Measurements from ENCODE around the gene CEACAM18.

CEACAM18 gene

DNA sequence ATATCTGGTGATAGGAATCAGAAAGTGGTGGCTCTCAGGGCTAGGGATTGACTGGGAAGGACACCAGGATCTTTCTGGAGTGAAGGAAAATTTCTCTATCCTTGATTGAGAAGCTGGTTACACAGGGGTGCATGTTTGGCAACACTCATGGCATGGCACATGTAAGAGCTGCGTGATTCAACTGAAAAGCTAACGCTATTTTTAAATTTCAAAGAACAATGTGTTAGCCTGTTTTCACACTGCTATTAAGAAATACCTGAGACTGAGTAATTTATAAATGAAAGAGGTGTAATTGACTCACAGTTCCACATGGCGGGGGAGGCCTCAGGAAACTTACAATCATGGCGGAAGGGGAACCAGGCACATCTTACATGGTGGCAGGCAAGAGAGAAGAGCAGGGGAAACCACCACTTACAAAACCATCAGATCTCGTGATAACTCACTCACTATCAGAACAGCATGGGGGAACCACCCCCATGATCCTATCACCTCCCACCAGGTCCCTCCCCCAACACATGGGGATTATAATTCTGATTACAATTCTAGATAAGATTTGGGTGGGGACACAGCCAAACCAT is 27.5 kb upstream of the CEACAM18 start:
- DNase-seq (ENCODE audit: low read depth, low spot score): no peak
- in situ Hi-C loops (cut with HindIII; ENCODE audit: low sequenced_read_pairs): no loop called here
- TF ChIP-seq, protein P1, sequence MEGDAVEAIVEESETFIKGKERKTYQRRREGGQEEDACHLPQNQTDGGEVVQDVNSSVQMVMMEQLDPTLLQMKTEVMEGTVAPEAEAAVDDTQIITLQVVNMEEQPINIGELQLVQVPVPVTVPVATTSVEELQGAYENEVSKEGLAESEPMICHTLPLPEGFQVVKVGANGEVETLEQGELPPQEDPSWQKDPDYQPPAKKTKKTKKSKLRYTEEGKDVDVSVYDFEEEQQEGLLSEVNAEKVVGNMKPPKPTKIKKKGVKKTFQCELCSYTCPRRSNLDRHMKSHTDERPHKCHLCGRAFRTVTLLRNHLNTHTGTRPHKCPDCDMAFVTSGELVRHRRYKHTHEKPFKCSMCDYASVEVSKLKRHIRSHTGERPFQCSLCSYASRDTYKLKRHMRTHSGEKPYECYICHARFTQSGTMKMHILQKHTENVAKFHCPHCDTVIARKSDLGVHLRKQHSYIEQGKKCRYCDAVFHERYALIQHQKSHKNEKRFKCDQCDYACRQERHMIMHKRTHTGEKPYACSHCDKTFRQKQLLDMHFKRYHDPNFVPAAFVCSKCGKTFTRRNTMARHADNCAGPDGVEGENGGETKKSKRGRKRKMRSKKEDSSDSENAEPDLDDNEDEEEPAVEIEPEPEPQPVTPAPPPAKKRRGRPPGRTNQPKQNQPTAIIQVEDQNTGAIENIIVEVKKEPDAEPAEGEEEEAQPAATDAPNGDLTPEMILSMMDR (IDR thresholded peaks at IDR 0.05; ENCODE audit: low read depth, low read length): no peak
- H3K4me3 ChIP-seq (ENCODE audit: low read depth, low read length): no peak overlapping the region

DNA sequence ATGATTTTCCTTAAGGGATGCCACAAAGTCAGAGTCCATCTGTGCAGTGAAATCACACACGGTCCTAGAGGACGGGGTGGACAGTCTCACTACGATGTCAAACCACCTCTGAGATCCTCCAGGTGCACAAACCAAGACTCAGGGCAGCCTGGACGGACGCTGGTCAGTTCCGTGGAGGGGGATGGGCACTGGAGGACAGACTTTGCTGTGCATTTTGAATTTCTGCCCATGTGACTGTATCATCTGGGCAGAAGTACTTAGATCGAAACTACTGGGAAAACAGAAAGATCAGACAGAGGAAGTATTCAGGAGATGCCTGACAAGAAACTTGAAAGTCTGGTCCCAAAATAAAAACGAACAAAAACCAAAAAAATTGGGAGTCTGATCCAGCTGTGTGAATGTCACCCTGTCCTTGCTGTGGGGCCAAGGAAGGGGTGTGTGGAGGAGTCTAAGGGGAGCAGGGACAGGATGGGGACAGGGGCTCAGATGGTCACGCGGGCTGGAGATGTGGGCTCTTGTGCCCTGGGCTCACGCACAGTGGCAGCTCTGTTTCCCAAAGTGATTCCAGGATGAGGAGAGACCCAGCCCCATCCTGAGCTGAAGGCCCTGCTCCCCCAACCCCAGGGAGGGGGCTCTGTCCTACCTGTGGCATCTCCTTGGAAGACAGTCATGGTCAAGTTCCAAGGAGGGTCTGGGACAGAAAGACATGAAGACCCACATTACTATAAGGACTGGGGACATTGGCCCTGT is 21.6 kb upstream of the CEACAM18 start:
- DNase-seq (ENCODE audit: low read depth, low spot score): no peak
- H3K4me3 ChIP-seq (ENCODE audit: low read depth, low read length): no peak overlapping the region
- TF ChIP-seq, protein P1 (IDR thresholded peaks at IDR 0.05; ENCODE audit: low read depth, low read length): no peak
- in situ Hi-C loops (cut with HindIII; ENCODE audit: low sequenced_read_pairs): no loop called here

DNA sequence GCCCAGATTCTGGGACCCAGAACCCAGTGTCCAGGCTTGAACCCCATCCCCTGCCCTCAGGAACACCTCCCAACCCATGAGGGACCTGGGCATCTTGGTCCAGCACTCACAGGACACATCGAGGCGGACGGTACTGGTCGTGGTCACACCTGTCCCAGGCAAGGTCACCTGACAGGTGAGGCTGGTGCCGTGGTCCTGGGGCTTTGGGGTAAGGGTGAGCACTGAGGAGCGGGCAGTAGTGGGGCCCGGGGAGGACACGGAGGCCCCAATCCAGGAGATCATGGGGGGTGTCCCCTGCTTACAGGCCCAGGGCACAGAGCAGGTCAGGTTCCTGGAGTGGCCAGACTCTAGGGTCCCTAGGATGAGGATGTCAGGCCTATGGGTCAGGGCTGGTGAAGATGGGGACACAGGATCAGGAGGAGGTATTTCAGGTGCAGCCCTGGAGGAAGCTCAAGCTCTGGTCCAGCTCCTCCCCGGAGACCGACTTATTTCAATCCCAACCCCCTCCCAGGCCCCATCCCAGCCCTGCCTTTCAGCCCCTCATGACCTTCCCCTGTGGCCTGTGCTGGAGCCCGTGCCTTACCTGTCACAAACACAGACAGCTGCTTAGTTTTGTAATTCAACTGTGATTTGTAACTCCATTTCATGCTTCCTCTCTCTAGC is 20.9 kb upstream of the CEACAM18 start:
- no peak overlapping the region for H3K4me3 ChIP-seq (ENCODE audit: low read depth, low read length)
- in situ Hi-C loops (cut with HindIII; ENCODE audit: low sequenced_read_pairs): no loop called here
- DNase-seq (ENCODE audit: low read depth, low spot score): no peak
- TF ChIP-seq, protein P1 (IDR thresholded peaks at IDR 0.05; ENCODE audit: low read depth, low read length): no peak

DNA sequence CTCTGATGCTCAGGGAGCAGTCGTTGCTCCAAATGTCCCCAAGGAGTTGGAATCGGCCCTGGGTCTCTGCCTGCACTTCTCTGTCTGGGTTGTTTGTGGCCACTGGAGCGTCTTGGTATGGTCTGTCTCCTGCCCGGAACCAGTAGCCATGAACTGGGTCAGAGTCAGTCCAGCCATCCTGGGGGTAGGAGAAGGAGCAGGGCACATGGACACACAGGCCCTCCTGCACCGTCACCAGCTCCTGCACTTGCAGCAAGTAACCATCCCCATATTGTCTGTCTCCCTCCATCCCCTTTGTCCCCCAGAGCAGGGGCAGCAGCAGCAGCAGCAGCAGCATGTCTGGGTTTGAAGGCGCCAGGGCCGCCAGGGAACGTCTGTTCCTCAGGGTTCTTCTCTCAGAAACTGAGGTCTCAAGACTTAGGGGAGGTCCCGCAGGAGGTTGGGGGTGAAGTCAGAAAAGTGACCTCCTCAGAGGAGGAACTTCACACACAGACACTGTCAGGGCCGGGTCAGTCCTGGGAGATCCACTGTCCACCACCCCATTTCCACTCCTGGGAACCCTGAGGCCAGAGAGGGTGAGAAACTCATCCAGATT is 20.2 kb upstream of the CEACAM18 start, which contains the start of gene SIGLEC8:
Gene SIGLEC8 (minus strand): TSS at position 404 of the 595 bp plus-strand sequence. CDS start 67 bp downstream, at position 337.
- no peak within 1 kb of the TSS for H3K4me3 ChIP-seq (ENCODE audit: low read depth, low read length)
- TF ChIP-seq, protein P1 (IDR thresholded peaks at IDR 0.05; ENCODE audit: low read depth, low read length): no peak
- in situ Hi-C loops (cut with HindIII; ENCODE audit: low sequenced_read_pairs): no loop called here
- no peak for DNase-seq (ENCODE audit: low read depth, low spot score)

DNA sequence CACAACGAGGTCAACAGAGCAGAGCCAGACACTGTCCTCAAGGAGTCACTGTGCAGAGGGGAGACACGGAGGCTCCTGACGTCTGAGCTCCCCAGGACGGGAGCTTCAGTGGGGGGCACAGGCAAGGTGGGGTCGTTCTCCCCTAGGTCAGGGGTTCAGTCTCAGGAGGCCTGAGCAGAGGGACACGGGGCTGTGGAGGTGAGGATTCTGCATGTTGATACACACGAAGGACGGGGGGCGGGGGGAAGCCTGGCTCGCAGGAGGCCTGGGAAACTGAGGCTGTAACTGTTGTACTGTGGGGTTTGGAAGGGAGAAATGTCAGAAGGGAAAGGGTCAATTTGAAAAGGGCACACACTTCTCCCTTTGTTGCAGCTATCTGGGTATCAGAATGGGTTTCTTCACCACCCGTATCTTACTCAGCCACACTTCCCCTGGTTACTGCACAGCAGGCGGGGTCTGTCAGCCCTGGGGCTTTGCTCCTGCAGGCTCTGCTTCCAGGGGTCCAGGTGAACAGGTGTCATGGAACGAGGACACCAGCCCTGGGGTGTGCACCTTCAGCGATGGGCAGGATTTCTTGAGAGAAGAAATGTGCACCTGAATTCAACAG is 19.3 kb upstream of the CEACAM18 start:
- TF ChIP-seq, protein P1 (IDR thresholded peaks at IDR 0.05; ENCODE audit: low read depth, low read length): no peak
- in situ Hi-C loops (cut with HindIII; ENCODE audit: low sequenced_read_pairs): no loop called here

More for the DNA sequence above, 19.3 kb upstream of the CEACAM18 start:
- DNase-seq (ENCODE audit: low read depth, low spot score): no peak
- no peak overlapping the region for H3K4me3 ChIP-seq (ENCODE audit: low read depth, low read length)
